HK-2 (cell line): Measurements from ENCODE around the gene NTN1.

Experiments
- DNase-seq: peaks from one replicate; pipeline ENCODE4 v3.0.0-alpha.2; 2018; ENCODE audit not compliant: unreplicated experiment

The NTN1 gene

GRCh38 chr17:9162275-9162985 is 141.1 kb downstream of the NTN1 start:
- DNase-seq, result no peak

GRCh38 chr17:9166788-9167187 is 145.5 kb downstream of the NTN1 start:
- DNase-seq, result no peak

- DNase-seq, result no peak
Measured at GRCh38 chr17:9167379-9167778, 146.1 kb downstream of the NTN1 start.

GRCh38 chr17:9169116-9169515 is 147.8 kb downstream of the NTN1 start:
- no peak for DNase-seq

GRCh38 chr17:9170336-9170735 is 149.0 kb downstream of the NTN1 start:
- DNase-seq, result no peak

GRCh38 chr17:9170853-9171252 is 149.5 kb downstream of the NTN1 start:
- DNase-seq, result no peak

- DNase-seq, result no peak
Measured at GRCh38 chr17:9173386-9173983, 152.2 kb downstream of the NTN1 start.

- DNase-seq, result no peak
Measured at GRCh38 chr17:9174312-9174711, 153.0 kb downstream of the NTN1 start.

GRCh38 chr17:9174779-9175574 is 153.7 kb downstream of the NTN1 start:
- no peak for DNase-seq

GRCh38 chr17:9175700-9176467 is 154.6 kb downstream of the NTN1 start:
- DNase-seq, result no peak

- no peak for DNase-seq
Measured at GRCh38 chr17:9177212-9177611, 155.9 kb downstream of the NTN1 start.

- DNase-seq, result no peak
Measured at GRCh38 chr17:9178319-9178718, 157.0 kb downstream of the NTN1 start.

- no peak for DNase-seq
Measured at GRCh38 chr17:9179602-9180001, 158.3 kb downstream of the NTN1 start.

- DNase-seq, result no peak
Measured at GRCh38 chr17:9181640-9182039, 160.3 kb downstream of the NTN1 start.

GRCh38 chr17:9183306-9183705 is 162.0 kb downstream of the NTN1 start:
- DNase-seq, result no peak

GRCh38 chr17:9185142-9185541 is 163.8 kb downstream of the NTN1 start:
- no peak for DNase-seq

GRCh38 chr17:9185688-9186284 is 164.5 kb downstream of the NTN1 start:
- DNase-seq, result no peak

- no peak for DNase-seq
Measured at GRCh38 chr17:9187828-9188227, 166.5 kb downstream of the NTN1 start.

GRCh38 chr17:9188367-9188766 is 167.1 kb downstream of the NTN1 start:
- DNase-seq, result no peak

GRCh38 chr17:9189870-9190269 is 168.6 kb downstream of the NTN1 start:
- DNase-seq, result no peak

- DNase-seq, result no peak
Measured at GRCh38 chr17:9192010-9192409, 170.7 kb downstream of the NTN1 start.

GRCh38 chr17:9195411-9195810 is 174.1 kb downstream of the NTN1 start:
- DNase-seq, result no peak
